PC-3 (cell line): ENCODE measurements around the gene DYNC2I2. TPM values are rescaled to one million over a fixed set of nuclear protein-coding genes. Genes with fewer than 3 reads are reported as not detected.
"Not testable (repeated sequence)": the region's sequence is repeated elsewhere in the genome, so short reads cannot be mapped to it uniquely, and the experiment has no call there.

ENCODE experiments used
- ATAC-seq: fragments of 200-7000 bp; cut with Tn5 transposase; 2 replicates; pipeline ENCODE4 v1.9.1; 2020; ENCODE audit warnings: mild to moderate bottlenecking, moderate library complexity
- BruUV-seq: library from RNA; stranded (reverse); fragments of 400-500 nt; replicated peaks from 2 replicates; lab custom pipeline; 2021; lab: Mats Ljungman, UMichigan
- CTCF ChIA-PET: fragments of 300-600 bp; sonication (Branson Sonifier 250); formaldehyde crosslinking; loops from one replicate; lab custom pipeline; 2022; ENCODE audit warnings: antibody characterized with exemption; lab: Charles Lee
- POLR2A ChIA-PET: fragments of 300-600 bp; sonication (Branson Sonifier 250); formaldehyde crosslinking; loops from one replicate; lab custom pipeline; 2022; ENCODE audit warnings: antibody characterized with exemption; ENCODE audit not compliant: unreplicated experiment; lab: Charles Lee
- DNase-seq: peaks from one replicate; pipeline ENCODE4 v3.0.0-alpha.2; 2015
- H2AFZ ChIP-seq: fragments of 300-600 bp; sonication (generic); 2 replicates; pipeline ENCODE4 v1.6.0; 2016; ENCODE audit warnings: antibody characterized with exemption, low read length
- H3F3A ChIP-seq: fragments of 300-600 bp; sonication (generic); one replicate; pipeline ENCODE4 v1.6.0; 2017; ENCODE audit warnings: antibody characterized with exemption, low read length, control low read depth, mild to moderate bottlenecking; ENCODE audit not compliant: unreplicated experiment
- H3K27ac ChIP-seq: fragments of 300-600 bp; sonication (generic); 2 replicates; pipeline ENCODE4 v1.5.1; 2016; ENCODE audit warnings: mild to moderate bottlenecking, low read length
- H3K27me3 ChIP-seq: fragments of 300-600 bp; sonication (generic); 2 replicates; pipeline ENCODE4 v1.6.1; 2016; ENCODE audit warnings: low read length, mixed read lengths
- H3K36me3 ChIP-seq: fragments of 300-600 bp; sonication (generic); 2 replicates; pipeline ENCODE4 v1.6.1; 2016; ENCODE audit warnings: low read depth, mixed run types, low read length, mixed read lengths
- H3K4me1 ChIP-seq: fragments of 300-600 bp; sonication (generic); 2 replicates; pipeline ENCODE4 v1.5.1; 2016; ENCODE audit warnings: low read length; ENCODE audit not compliant: insufficient read depth
- H3K4me2 ChIP-seq: fragments of 300-600 bp; sonication (generic); 2 replicates; pipeline ENCODE4 v1.6.0; 2016; ENCODE audit warnings: low read length
- H3K4me3 ChIP-seq: fragments of 300-600 bp; sonication (generic); 2 replicates; pipeline ENCODE4 v1.5.1; 2016; ENCODE audit warnings: mild to moderate bottlenecking, low read length, mixed read lengths
- H3K79me2 ChIP-seq: fragments of 300-600 bp; sonication (generic); 2 replicates; pipeline ENCODE4 v1.6.1; 2017; ENCODE audit warnings: low read length, mixed read lengths
- H3K9ac ChIP-seq: fragments of 300-600 bp; sonication (generic); 2 replicates; pipeline ENCODE4 v1.6.0; 2016; ENCODE audit warnings: mild to moderate bottlenecking, low read length
- H3K9me2 ChIP-seq: fragments of 300-600 bp; sonication (generic); replicated peaks from 2 replicates; pipeline ENCODE4 v1.6.1; 2016; ENCODE audit warnings: mixed run types, low read length, mixed read lengths
- H3K9me3 ChIP-seq: fragments of 300-600 bp; sonication (generic); 2 replicates; pipeline ENCODE4 v1.6.1; 2016; ENCODE audit warnings: low read length, mixed read lengths
- H4K20me1 ChIP-seq: fragments of 300-600 bp; sonication (generic); 2 replicates; pipeline ENCODE4 v1.6.1; 2016; ENCODE audit warnings: low read length, mixed read lengths
- EZH2 ChIP-seq: fragments of 300-600 bp; sonication (generic); IDR thresholded peaks from one replicate; pipeline ENCODE4 v1.6.1; 2017; ENCODE audit warnings: antibody characterized with exemption, mild to moderate bottlenecking, low read length; ENCODE audit not compliant: unreplicated experiment
- EZH2phosphoT487 ChIP-seq: fragments of 300-600 bp; sonication (generic); IDR thresholded peaks from 2 replicates; pipeline ENCODE4 v1.6.1; 2018; ENCODE audit warnings: mild to moderate bottlenecking, antibody characterized with exemption, low read length, borderline replicate concordance
- intact Hi-C: fragments of 100-400 bp; cut with micrococcal nuclease; formaldehyde crosslinking; loops from 2 replicates; pipeline ENCODE4 v1.9.0; 2023
- total RNA-seq: library from RNA; depleted of rRNA; stranded (reverse); fragments of >200 nt; gene quantifications from 2 replicates; pipeline ENCODE4 v1.2.3, GENCODE V29; 2014
- TF ChIP-seq, protein P1 (sequence below): fragments of 300-600 bp; sonication (generic); conservative IDR thresholded peaks from 2 replicates; pipeline ENCODE4 v1.5.1; 2017; ENCODE audit warnings: antibody characterized with exemption, low read depth, mild to moderate bottlenecking, low read length

DYNC2I2 gene
- total RNA-seq, 1 experiment from 2014 or later: 196 TPM

DNA sequence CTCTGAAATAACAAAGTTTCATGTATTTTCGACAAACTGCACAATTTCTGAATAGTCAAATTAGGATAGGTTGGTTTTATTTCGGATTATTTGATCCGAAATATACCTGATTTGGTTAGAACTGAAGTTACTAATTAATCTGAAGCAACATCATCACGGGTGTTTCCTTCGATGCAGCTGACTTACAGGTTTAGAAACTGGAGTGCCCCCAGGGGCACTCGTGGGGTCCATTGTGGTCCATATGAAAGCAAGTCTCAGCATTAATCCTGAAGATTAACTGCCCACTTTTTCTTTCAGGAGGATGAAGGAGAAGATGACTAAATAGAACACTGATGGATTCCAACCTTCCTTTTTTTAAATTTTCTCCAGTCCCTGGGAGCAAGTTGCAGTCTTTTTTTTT, 37.7 kb upstream of the DYNC2I2 start:
- ATAC-seq (no peak), DNase-seq (no peak)
- Histone ChIP-seq H3K79me2 (peaks cover 36% of the 10 kb centered on the region), H3K9ac (no peak overlapping the region), H3K9me2 (no peaks in the 10 kb centered on the region), H3K4me3 (no peak overlapping the region), H3F3A (peaks cover 3% of the 10 kb centered on the region), H3K9me3 (no peaks in the 10 kb centered on the region), H4K20me1 (peaks cover 22% of the 10 kb centered on the region), H2AFZ (no peak overlapping the region), H3K27ac (no peak overlapping the region), H3K36me3 (peaks cover 52% of the 10 kb centered on the region), H3K4me1 (peaks cover 6% of the 10 kb centered on the region), H3K27me3 (no peaks in the 10 kb centered on the region), H3K4me2 (no peak overlapping the region)
- no TSS peak for BruUV-seq
- CTCF ChIA-PET: no interaction called here
- POLR2A ChIA-PET: no interaction called here
- intact Hi-C loops: no loop called here
- TF ChIP-seq, protein P1, sequence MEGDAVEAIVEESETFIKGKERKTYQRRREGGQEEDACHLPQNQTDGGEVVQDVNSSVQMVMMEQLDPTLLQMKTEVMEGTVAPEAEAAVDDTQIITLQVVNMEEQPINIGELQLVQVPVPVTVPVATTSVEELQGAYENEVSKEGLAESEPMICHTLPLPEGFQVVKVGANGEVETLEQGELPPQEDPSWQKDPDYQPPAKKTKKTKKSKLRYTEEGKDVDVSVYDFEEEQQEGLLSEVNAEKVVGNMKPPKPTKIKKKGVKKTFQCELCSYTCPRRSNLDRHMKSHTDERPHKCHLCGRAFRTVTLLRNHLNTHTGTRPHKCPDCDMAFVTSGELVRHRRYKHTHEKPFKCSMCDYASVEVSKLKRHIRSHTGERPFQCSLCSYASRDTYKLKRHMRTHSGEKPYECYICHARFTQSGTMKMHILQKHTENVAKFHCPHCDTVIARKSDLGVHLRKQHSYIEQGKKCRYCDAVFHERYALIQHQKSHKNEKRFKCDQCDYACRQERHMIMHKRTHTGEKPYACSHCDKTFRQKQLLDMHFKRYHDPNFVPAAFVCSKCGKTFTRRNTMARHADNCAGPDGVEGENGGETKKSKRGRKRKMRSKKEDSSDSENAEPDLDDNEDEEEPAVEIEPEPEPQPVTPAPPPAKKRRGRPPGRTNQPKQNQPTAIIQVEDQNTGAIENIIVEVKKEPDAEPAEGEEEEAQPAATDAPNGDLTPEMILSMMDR: no peak
- no peak for TF ChIP-seq EZH2
- no peak for TF ChIP-seq EZH2phosphoT487

DNA sequence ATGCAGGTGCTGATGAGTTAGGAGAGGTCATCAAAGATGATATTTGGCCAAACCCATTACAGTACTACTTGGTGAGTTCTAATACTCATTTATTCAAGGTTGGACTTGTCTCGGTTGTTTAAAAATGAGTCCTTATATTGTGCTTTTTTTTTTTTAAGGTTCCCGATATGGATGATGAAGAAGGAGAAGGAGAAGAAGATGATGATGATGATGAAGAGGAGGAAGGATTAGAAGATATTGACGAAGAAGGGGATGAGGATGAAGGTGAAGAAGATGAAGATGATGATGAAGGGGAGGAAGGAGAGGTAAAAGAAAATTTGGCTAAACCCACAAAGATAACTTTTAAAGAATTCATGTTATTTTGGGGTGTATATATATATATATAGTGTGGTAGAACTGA, 37.1 kb upstream of the DYNC2I2 start:
- H3K9ac ChIP-seq, H3K9me2 ChIP-seq, DNase-seq, POLR2A ChIA-PET, H3K4me3 ChIP-seq, intact Hi-C loops, H3F3A ChIP-seq, ATAC-seq, H3K27ac ChIP-seq, H2AFZ ChIP-seq, H3K27me3 ChIP-seq, H3K9me3 ChIP-seq, BruUV-seq, CTCF ChIA-PET, H3K4me1 ChIP-seq, H3K4me2 ChIP-seq: not testable (repeated sequence)
- Histone ChIP-seq H3K36me3 (peaks cover 52% of the 10 kb centered on the region), H3K79me2 (peaks cover 36% of the 10 kb centered on the region), H4K20me1 (peaks cover 22% of the 10 kb centered on the region)

DNA sequence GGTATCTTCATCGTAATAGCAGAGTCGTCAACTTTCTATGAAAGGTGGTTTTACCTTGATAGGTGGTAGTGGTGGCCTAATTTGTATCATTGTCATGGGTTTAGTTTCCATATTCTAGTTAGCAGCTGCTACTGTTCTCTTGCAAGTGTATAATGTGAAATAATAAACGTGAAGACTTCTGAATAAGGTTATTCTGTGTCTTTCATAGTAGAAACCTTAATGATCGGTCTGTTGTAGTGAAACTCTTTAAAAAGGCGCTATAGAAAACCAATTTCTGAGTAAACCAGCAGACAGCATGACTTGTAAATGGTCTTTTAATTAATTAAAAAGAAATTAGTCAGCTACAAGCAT, 34.0 kb upstream of the DYNC2I2 start:
- H3K4me1 ChIP-seq: peaks cover 30% of the 10 kb centered on the region
- TF ChIP-seq, protein P1: no peak
- TF ChIP-seq EZH2 (no peak), EZH2phosphoT487 (no peak)
- H3K4me3 ChIP-seq: peak overlapping the region; percentile 99
- H3K9ac ChIP-seq: peak overlapping the region; percentile 93
- ChIA-PET POLR2A (no interaction called here), CTCF (interaction anchor here (0.6 kb wide), 1 partner anchor 319 kb away, joined by 5 read pairs; the partner anchor contains the start of gene URM1)
- H3F3A ChIP-seq: peaks cover 3% of the 10 kb centered on the region
- H3K9me2 ChIP-seq: no peaks in the 10 kb centered on the region
- peaks cover 66% of the 10 kb centered on the region for H3K79me2 ChIP-seq
- intact Hi-C loops: no loop called here
- H4K20me1 ChIP-seq: peaks cover 22% of the 10 kb centered on the region
- no peaks in the 10 kb centered on the region for H3K9me3 ChIP-seq
- peak overlapping the region; percentile 80 for H3K4me2 ChIP-seq
- no peak overlapping the region for H2AFZ ChIP-seq
- ATAC-seq (no peak), DNase-seq (no peak)
- peak overlapping the region; percentile 6; the same call in 1 of the 2 replicates for H3K27ac ChIP-seq
- BruUV-seq: TSS peak; percentile 26
- peaks cover 44% of the 10 kb centered on the region for H3K36me3 ChIP-seq
- H3K27me3 ChIP-seq: no peaks in the 10 kb centered on the region
